GM19328 (cell line): ENCODE measurements around the gene DIDO1.
"Not testable (repeated sequence)": the region's sequence is repeated elsewhere in the genome, so short reads cannot be mapped to it uniquely, and the experiment has no call there.

Experiments used
- ATAC-seq: cut with Tn5 transposase; IDR thresholded peaks from one replicate; pipeline ENCODE4 v1.9.1; 2021; ENCODE audit warnings: mild to moderate bottlenecking, moderate library complexity; ENCODE audit not compliant: unreplicated experiment

Gene DIDO1

GRCh38 chr20:62962891-62963613 lies 36.7 kb upstream of the DIDO1 start:
- ATAC-seq = no peak

DNA sequence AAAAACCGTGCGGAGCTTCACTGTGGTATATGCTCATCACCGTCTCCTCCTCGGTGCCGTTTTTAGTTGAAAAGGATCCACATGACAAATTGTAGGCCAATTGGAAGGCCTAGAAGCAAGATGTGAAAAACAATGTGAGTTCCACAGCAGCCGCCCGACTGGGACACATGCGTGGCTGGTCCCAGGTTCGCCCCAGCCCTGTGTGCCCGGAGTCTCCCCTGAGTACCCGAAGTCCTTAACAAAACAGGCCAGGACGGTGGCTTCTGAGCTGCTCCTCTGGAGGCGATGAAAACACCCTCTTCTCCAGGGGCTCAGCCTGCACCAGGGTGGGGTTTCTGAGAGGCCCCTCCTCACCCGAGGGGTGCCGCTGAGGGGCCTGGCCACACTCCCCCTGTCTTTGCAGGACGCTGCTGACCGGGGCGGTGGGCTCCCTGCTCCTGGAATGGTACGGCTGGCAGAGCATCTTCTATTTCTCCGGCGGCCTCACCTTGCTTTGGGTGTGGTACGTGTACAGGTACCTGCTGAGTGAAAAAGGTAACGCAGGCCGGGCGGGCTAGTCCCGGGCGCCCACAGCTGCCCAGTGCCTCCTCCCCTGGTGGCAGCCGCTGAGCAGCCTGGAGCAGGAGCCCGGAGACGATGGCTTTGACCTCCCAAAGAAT lies 36.0 kb upstream of the DIDO1 start:
- ATAC-seq = no peak

DNA sequence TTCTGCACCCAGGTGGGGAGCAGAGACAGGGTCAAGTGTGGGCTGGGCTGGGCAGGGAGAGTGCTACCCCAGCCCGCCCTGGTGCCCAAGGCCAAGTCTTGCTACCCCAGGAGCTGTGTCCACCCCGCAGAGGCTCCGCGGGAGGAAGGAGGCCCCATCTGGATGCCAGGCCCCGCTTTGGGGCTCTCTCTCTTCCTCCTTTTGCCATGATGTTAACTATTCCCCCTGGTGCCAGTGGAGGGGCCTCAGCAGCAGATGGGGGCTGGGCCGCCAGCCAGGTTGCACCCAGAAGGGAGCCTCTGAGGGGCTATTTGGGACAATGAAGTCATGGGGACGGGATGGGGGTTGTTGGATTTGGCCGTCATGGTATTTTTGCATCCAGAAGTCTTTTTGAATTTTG lies 35.5 kb upstream of the DIDO1 start:
- ATAC-seq = no peak

GRCh38 chr20:62961310-62961783 lies 35.0 kb upstream of the DIDO1 start:
- ATAC-seq = no peak

GRCh38 chr20:62960446-62961309 lies 34.4 kb upstream of the DIDO1 start:
- ATAC-seq = not testable (repeated sequence)

DNA sequence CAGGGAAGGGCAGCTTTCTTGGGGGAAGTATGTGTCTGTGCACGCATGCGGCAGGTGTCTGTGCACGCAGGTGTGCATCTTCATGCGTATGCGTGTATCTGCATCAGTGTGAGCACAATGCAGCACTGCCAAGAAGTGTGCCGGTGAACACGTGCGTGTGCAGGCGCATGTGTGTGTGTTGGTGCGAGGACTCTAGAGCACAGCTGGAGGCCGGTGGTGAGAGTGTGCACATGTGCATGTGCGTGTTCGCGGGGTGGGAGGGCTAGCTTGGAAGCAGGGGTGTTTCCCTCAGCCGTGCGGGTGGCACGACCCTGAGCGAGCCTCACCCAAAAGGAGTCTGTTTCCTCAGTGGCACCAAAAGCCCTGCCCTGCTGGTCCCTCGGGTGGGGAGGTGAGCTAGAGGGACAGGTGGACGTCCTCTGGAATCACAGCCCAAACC lies 33.7 kb upstream of the DIDO1 start:
- no peak for ATAC-seq

- no peak for ATAC-seq
Measured at GRCh38 chr20:62959101-62959971, 33.0 kb upstream of the DIDO1 start.

DNA sequence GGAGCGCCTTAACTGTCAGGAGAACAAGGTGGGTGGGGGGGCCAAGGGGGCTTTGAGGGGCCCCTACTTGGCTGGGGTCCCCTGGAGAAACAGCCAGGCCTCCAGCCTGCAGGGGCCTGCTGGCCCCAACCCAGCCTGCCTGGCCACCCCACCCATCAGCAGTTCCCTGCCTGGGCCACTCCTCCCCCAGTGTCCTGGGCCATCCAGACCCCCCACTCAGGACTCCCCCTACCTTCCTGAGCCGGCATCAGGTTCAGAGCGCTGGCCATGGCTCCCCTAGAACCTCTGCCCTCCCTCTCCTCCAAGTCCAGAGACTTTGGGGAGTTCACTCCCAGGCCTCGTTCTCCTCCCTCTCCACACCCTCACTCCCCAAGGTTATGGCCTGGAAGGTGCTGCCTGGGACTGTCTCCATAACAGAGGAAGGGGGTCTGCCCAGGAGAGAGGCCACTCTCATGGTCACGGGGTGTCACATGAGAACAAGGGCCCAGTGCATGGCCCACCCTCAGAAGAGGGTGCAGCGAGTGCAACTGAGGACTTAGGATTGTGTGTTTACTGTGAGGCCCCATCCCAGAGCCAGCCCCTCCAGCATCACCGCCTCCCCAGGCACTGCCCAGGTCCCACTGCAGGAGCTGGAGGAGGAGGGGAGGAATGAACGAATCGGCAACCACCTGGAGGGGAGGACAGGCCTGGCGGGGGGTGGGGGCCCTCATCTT lies 32.2 kb upstream of the DIDO1 start:
- ATAC-seq = no peak

DNA sequence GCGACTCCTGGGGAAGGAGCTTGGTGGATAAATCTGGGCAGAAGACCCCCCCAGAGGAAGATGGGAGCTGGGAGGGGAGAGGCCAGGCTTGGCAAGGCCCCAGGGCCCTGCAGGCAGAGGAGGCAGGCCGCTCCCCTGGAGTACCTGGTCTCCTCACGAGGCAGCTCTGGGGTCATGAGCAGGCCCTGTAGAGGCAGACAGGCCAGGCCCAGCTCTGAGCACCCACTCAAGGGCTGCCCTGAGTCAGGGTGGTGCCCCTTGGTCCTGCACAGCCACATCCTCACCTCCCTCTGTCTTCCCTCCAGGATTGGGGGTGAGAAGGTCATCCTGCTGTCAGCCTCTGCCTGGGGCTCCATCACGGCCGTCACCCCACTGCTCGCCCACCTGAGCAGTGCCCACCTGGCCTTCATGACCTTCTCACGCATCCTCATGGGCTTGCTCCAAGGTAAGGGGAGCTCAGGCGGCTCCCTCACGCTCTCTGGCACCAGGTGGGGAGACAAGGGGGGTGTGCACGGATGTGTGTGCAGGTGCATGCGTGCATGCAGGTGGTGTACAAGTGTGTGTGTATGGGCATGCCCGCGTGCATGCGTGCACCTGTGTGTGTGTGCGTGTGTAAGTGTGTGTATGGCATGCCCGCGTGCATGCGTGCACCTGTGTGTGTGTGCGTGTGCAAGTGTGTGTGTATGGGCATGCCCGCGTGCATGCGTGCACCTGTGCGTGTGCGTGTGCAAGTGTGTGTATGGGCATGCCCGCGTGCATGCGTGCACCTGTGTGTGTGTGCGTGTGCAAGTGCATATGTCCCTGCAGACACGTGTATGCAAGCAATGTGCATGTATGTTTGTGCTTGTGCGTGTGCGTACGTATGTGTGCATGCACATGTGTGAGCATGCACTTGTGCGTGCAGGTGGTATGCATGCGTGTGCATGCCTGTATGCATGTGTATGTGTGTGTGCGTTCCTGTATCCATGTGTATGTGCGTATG lies 31.1 kb upstream of the DIDO1 start:
- ATAC-seq = no peak

- ATAC-seq = no peak
Measured at GRCh38 chr20:62956387-62957135, 30.3 kb upstream of the DIDO1 start.

DNA sequence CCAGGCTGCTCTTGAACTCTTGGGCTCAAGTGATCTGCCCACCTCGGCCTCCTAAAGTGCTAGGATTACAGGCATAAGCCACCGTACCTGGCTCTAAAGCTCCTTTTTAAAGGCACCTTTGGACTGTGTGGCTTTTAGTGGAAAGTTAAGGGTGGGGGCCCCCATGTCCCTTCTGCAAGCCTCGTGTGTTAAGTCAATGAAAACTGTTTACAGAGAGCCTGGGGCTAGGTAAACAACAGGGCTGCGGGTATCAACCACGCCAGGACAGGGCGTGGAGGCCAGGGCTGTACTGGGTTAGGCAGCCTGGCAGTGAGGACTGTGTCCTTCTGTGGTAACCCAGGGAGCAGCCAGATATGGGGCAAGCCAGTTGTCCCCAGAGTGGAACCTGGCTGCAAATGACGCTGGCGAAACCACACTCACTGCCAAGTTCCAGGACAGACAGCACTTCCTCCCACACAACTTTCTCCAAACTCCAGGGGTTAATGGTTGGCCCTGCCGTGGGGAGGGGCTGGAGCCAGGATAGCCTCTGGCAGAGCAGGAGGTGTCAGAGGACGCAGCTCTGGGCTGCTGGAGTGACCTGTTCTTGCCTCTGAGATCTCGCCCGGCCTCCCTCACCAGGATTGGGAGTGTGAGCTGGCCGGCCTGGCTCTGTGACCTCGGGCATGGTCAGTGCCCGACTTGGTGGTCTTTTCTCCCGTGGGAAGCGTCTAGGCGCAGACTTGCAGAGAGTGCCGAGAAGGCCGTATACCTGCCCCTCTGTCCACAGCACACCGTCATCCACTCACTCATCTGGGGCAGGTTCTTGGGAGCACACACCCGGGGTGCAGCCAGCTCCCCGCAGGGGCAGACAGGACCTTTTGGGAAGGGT lies 29.4 kb upstream of the DIDO1 start:
- ATAC-seq = no peak

DNA sequence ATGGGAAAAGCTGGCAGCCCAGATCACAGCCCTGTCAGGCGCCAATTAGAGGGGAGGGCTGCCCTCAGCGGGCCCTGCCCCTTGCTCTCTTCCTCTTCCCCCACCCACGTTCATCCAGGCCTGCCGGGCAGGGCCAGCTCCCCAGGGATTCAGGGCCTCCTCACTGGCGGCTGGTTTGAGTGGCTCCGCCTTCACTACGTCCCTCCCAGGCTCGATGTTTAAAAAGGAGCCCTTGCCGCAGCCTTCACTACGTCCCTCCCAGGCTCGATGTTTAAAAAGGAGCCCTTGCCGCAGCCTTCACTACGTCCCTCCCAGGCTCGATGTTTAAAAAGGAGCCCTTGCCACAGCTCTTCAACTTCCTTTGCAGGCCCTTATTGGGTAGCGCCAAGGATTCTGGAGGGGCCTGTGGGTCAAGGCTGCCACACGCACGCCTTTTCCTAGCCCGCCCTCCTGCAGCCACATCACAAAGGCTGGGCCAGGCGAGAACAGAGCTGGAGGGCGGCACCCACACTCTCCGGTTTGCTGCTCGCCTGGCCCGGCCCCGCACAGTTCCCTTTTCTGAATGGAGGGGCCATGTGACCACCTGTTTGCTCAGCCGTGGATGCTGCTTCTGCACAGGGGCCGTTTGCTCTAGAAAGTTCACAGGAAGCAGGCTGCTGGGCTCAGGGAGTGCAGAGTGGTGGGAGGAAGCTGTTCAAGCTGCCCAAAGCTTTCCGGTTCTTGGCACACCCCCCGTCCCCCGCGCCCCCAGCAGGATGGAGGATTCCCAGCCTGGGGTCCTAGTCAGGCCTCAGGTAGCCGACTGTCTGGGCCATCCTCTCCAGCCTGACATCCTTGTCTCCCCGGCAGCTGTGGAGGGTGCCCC lies 27.8 kb upstream of the DIDO1 start:
- peak; percentile 72 for ATAC-seq

- no peak for ATAC-seq
Measured at GRCh38 chr20:62952968-62953838, 26.9 kb upstream of the DIDO1 start.

DNA sequence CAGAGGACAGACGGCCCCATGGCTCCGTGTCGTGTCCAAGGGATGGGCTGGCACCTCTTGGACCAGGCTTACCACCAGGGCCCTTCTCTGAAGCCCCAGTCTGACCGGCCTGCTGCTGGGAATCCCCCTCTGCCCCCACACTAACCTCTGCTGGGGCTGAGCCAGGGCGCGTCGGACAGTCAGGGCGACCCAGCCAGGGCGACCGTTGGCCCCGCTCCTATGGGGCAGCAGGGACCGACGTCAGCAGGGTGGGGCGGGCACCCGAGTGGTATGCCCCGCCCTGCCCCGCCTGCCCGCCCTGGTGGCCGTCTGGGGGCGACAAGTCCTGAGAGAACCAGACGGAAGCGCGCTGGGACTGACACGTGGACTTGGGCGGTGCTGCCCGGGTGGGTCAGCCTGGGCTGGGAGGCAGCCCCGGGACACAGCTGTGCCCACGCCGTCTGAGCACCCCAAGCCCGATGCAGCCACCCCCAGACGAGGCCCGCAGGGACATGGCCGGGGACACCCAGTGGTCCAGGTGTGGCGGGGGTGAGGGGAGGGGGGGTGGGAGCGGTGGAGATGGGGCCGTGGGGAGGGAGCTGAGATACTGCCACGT lies 26.2 kb upstream of the DIDO1 start, which contains the start of gene SLC17A9:
Gene SLC17A9, plus strand, starts transcription at position 337 of the 595 bp plus-strand sequence. Its CDS starts 122 bp downstream, at position 459.
- peak; percentile 39 for ATAC-seq
